ENCODE data around the gene GABRA4. TPM values are rescaled to one million over a fixed set of nuclear protein-coding genes. Genes with fewer than 3 reads are reported as not detected.

Gene GABRA4
- total and polyA plus RNA-seq, 2 donors, result 0.23 to 0.71 TPM

- no peak for DNase-seq (ENCODE audit: low read depth in 6 of 9, low spot score in 9 of 9)
- Histone ChIP-seq H3K27me3 (ENCODE audit: control insufficient read depth in 2 of 2, insufficient read depth in 1 of 2, low read length in 1 of 2) (no peaks in the 10 kb centered on the region), H3K4me1 (ENCODE audit: control insufficient read depth in 2 of 2, insufficient read depth in 2 of 2, low read length in 2 of 2) (no peaks in the 10 kb centered on the region), H3K36me3 (ENCODE audit: control insufficient read depth in 2 of 2, insufficient read depth in 2 of 2, low read length in 1 of 2) (no peaks in the 10 kb centered on the region), H3K9me3 (ENCODE audit: control insufficient read depth in 2 of 2, insufficient read depth in 1 of 2, low read length in 1 of 2) (no peaks in the 10 kb centered on the region), H3K4me3 (ENCODE audit: low read length in 2 of 2) (no peak overlapping the region), H3K27ac (ENCODE audit: low read depth in 1 of 2, low read length in 1 of 2) (no peak overlapping the region)
Measured at GRCh38 chr4:46924789-46925529, 68.4 kb downstream of the GABRA4 start.

GRCh38 chr4:46922205-46922604 lies 71.2 kb downstream of the GABRA4 start:
- Histone ChIP-seq H3K27ac (ENCODE audit: low read depth in 1 of 2, low read length in 1 of 2) (no peak overlapping the region), H3K4me1 (ENCODE audit: control insufficient read depth in 2 of 2, insufficient read depth in 2 of 2, low read length in 2 of 2) (no peaks in the 10 kb centered on the region), H3K9me3 (ENCODE audit: control insufficient read depth in 2 of 2, insufficient read depth in 1 of 2, low read length in 1 of 2) (no peaks in the 10 kb centered on the region), H3K27me3 (ENCODE audit: control insufficient read depth in 2 of 2, insufficient read depth in 1 of 2, low read length in 1 of 2) (no peaks in the 10 kb centered on the region), H3K4me3 (ENCODE audit: low read length in 2 of 2) (no peak overlapping the region), H3K36me3 (ENCODE audit: control insufficient read depth in 2 of 2, insufficient read depth in 2 of 2, low read length in 1 of 2) (no peaks in the 10 kb centered on the region)
- DNase-seq (ENCODE audit: low read depth in 6 of 9, low spot score in 9 of 9), result no peak
- WGBS, result 84% methylated on average over 3 of the region's 3 CpGs

- H3K36me3 ChIP-seq (ENCODE audit: control insufficient read depth in 2 of 2, insufficient read depth in 2 of 2, low read length in 1 of 2), result no peaks in the 10 kb centered on the region
- no peaks in the 10 kb centered on the region for H3K27me3 ChIP-seq (ENCODE audit: control insufficient read depth in 2 of 2, insufficient read depth in 1 of 2, low read length in 1 of 2)
- H3K9me3 ChIP-seq (ENCODE audit: control insufficient read depth in 2 of 2, insufficient read depth in 1 of 2, low read length in 1 of 2), result no peaks in the 10 kb centered on the region
- no peak within 1 kb of the TSS for H3K27ac ChIP-seq (ENCODE audit: low read depth in 1 of 2, low read length in 1 of 2)
- no peak for DNase-seq (ENCODE audit: low read depth in 6 of 9, low spot score in 9 of 9)
- no peak within 1 kb of the TSS for H3K4me3 ChIP-seq (ENCODE audit: low read length in 2 of 2)
- no peaks in the 10 kb centered on the region for H3K4me1 ChIP-seq (ENCODE audit: control insufficient read depth in 2 of 2, insufficient read depth in 2 of 2, low read length in 2 of 2)
- 93% methylated on average over 12 of the region's 12 CpGs for WGBS
Measured at GRCh38 chr4:46909078-46909477, 84.3 kb downstream of the GABRA4 start, which contains the start of gene COX7B2. COX7B2 (minus strand) TSS chr4:46909245; CDS start chr4:46735192, 174,053 bp downstream.

- Histone ChIP-seq H3K4me3 (ENCODE audit: low read length in 2 of 2) (no peak overlapping the region), H3K27ac (ENCODE audit: low read depth in 1 of 2, low read length in 1 of 2) (no peak overlapping the region), H3K27me3 (ENCODE audit: control insufficient read depth in 2 of 2, insufficient read depth in 1 of 2, low read length in 1 of 2) (no peaks in the 10 kb centered on the region), H3K9me3 (ENCODE audit: control insufficient read depth in 2 of 2, insufficient read depth in 1 of 2, low read length in 1 of 2) (no peaks in the 10 kb centered on the region), H3K4me1 (ENCODE audit: control insufficient read depth in 2 of 2, insufficient read depth in 2 of 2, low read length in 2 of 2) (no peaks in the 10 kb centered on the region), H3K36me3 (ENCODE audit: control insufficient read depth in 2 of 2, insufficient read depth in 2 of 2, low read length in 1 of 2) (no peaks in the 10 kb centered on the region)
- WGBS, result 91% methylated on average over 4 of the region's 4 CpGs
- no peak for DNase-seq (ENCODE audit: low read depth in 6 of 9, low spot score in 9 of 9)
Measured at GRCh38 chr4:46908148-46908547, 85.2 kb downstream of the GABRA4 start.

GRCh38 chr4:46900082-46900481 lies 93.3 kb downstream of the GABRA4 start:
- 89% methylated on average over 1 of the region's 1 CpG for WGBS
- Histone ChIP-seq H3K27me3 (ENCODE audit: control insufficient read depth in 2 of 2, insufficient read depth in 1 of 2, low read length in 1 of 2) (no peaks in the 10 kb centered on the region), H3K36me3 (ENCODE audit: control insufficient read depth in 2 of 2, insufficient read depth in 2 of 2, low read length in 1 of 2) (no peaks in the 10 kb centered on the region), H3K4me1 (ENCODE audit: control insufficient read depth in 2 of 2, insufficient read depth in 2 of 2, low read length in 2 of 2) (no peaks in the 10 kb centered on the region), H3K4me3 (ENCODE audit: low read length in 2 of 2) (no peak overlapping the region), H3K9me3 (ENCODE audit: control insufficient read depth in 2 of 2, insufficient read depth in 1 of 2, low read length in 1 of 2) (no peaks in the 10 kb centered on the region), H3K27ac (ENCODE audit: low read depth in 1 of 2, low read length in 1 of 2) (no peak overlapping the region)
- no peak for DNase-seq (ENCODE audit: low read depth in 6 of 9, low spot score in 9 of 9)

- no peaks in the 10 kb centered on the region for H3K27me3 ChIP-seq (ENCODE audit: control insufficient read depth in 2 of 2, insufficient read depth in 1 of 2, low read length in 1 of 2)
- H3K4me3 ChIP-seq (ENCODE audit: low read length in 2 of 2), result no peak overlapping the region
- H3K4me1 ChIP-seq (ENCODE audit: control insufficient read depth in 2 of 2, insufficient read depth in 2 of 2, low read length in 2 of 2), result no peaks in the 10 kb centered on the region
- H3K36me3 ChIP-seq (ENCODE audit: control insufficient read depth in 2 of 2, insufficient read depth in 2 of 2, low read length in 1 of 2), result no peaks in the 10 kb centered on the region
- 40% methylated on average over 5 of the region's 5 CpGs for WGBS
- no peaks in the 10 kb centered on the region for H3K9me3 ChIP-seq (ENCODE audit: control insufficient read depth in 2 of 2, insufficient read depth in 1 of 2, low read length in 1 of 2)
- DNase-seq (ENCODE audit: low read depth in 6 of 9, low spot score in 9 of 9), result no peak
- no peak overlapping the region for H3K27ac ChIP-seq (ENCODE audit: low read depth in 1 of 2, low read length in 1 of 2)
Measured at GRCh38 chr4:46894826-46895225, 98.6 kb downstream of the GABRA4 start.

- 93% methylated on average over 2 of the region's 2 CpGs for WGBS
- Histone ChIP-seq H3K4me3 (ENCODE audit: low read length in 2 of 2) (no peak overlapping the region), H3K27ac (ENCODE audit: low read depth in 1 of 2, low read length in 1 of 2) (no peak overlapping the region), H3K27me3 (ENCODE audit: control insufficient read depth in 2 of 2, insufficient read depth in 1 of 2, low read length in 1 of 2) (no peaks in the 10 kb centered on the region), H3K4me1 (ENCODE audit: control insufficient read depth in 2 of 2, insufficient read depth in 2 of 2, low read length in 2 of 2) (no peaks in the 10 kb centered on the region), H3K9me3 (ENCODE audit: control insufficient read depth in 2 of 2, insufficient read depth in 1 of 2, low read length in 1 of 2) (no peaks in the 10 kb centered on the region), H3K36me3 (ENCODE audit: control insufficient read depth in 2 of 2, insufficient read depth in 2 of 2, low read length in 1 of 2) (no peaks in the 10 kb centered on the region)
- no peak for DNase-seq (ENCODE audit: low read depth in 6 of 9, low spot score in 9 of 9)
Measured at GRCh38 chr4:46890056-46890455, 103.3 kb downstream of the GABRA4 start.

- 81% methylated on average over 2 of the region's 2 CpGs for WGBS
- no peak overlapping the region for H3K4me3 ChIP-seq (ENCODE audit: low read length in 2 of 2)
- no peaks in the 10 kb centered on the region for H3K9me3 ChIP-seq (ENCODE audit: control insufficient read depth in 2 of 2, insufficient read depth in 1 of 2, low read length in 1 of 2)
- no peak overlapping the region for H3K27ac ChIP-seq (ENCODE audit: low read depth in 1 of 2, low read length in 1 of 2)
- H3K4me1 ChIP-seq (ENCODE audit: control insufficient read depth in 2 of 2, insufficient read depth in 2 of 2, low read length in 2 of 2), result no peaks in the 10 kb centered on the region
- no peaks in the 10 kb centered on the region for H3K27me3 ChIP-seq (ENCODE audit: control insufficient read depth in 2 of 2, insufficient read depth in 1 of 2, low read length in 1 of 2)
- no peak for DNase-seq (ENCODE audit: low read depth in 6 of 9, low spot score in 9 of 9)
- no peaks in the 10 kb centered on the region for H3K36me3 ChIP-seq (ENCODE audit: control insufficient read depth in 2 of 2, insufficient read depth in 2 of 2, low read length in 1 of 2)
Measured at GRCh38 chr4:46889410-46889809, 104.0 kb downstream of the GABRA4 start.

- DNase-seq (ENCODE audit: low read depth in 6 of 9, low spot score in 9 of 9), result no peak
- Histone ChIP-seq H3K36me3 (ENCODE audit: control insufficient read depth in 2 of 2, insufficient read depth in 2 of 2, low read length in 1 of 2) (no peaks in the 10 kb centered on the region), H3K4me3 (ENCODE audit: low read length in 2 of 2) (no peak overlapping the region), H3K9me3 (ENCODE audit: control insufficient read depth in 2 of 2, insufficient read depth in 1 of 2, low read length in 1 of 2) (no peaks in the 10 kb centered on the region), H3K27me3 (ENCODE audit: control insufficient read depth in 2 of 2, insufficient read depth in 1 of 2, low read length in 1 of 2) (no peaks in the 10 kb centered on the region), H3K27ac (ENCODE audit: low read depth in 1 of 2, low read length in 1 of 2) (no peak overlapping the region), H3K4me1 (ENCODE audit: control insufficient read depth in 2 of 2, insufficient read depth in 2 of 2, low read length in 2 of 2) (no peaks in the 10 kb centered on the region)
- 19% methylated on average over 2 of the region's 2 CpGs for WGBS
Measured at GRCh38 chr4:46886711-46887110, 106.7 kb downstream of the GABRA4 start.
